Retinal pigment epithelial cell (primary cell): ENCODE measurements around the gene MIPOL1.

Experiments
- DNase-seq: peaks from one replicate; pipeline ENCODE4 v3.0.0-alpha.2; 2010; ENCODE audit warnings: low read depth
- H3K4me3 ChIP-seq: 2 replicates; pipeline ENCODE4 v1.5.1; 2011; ENCODE audit warnings: mild to moderate bottlenecking, low read length, control low read depth, moderate library complexity
- TF ChIP-seq, protein P1 (sequence below): conservative IDR thresholded peaks from 2 replicates; pipeline ENCODE4 v1.5.1; 2011; ENCODE audit warnings: low read depth, low read length, control low read depth, inconsistent platforms

MIPOL1 gene

DNA sequence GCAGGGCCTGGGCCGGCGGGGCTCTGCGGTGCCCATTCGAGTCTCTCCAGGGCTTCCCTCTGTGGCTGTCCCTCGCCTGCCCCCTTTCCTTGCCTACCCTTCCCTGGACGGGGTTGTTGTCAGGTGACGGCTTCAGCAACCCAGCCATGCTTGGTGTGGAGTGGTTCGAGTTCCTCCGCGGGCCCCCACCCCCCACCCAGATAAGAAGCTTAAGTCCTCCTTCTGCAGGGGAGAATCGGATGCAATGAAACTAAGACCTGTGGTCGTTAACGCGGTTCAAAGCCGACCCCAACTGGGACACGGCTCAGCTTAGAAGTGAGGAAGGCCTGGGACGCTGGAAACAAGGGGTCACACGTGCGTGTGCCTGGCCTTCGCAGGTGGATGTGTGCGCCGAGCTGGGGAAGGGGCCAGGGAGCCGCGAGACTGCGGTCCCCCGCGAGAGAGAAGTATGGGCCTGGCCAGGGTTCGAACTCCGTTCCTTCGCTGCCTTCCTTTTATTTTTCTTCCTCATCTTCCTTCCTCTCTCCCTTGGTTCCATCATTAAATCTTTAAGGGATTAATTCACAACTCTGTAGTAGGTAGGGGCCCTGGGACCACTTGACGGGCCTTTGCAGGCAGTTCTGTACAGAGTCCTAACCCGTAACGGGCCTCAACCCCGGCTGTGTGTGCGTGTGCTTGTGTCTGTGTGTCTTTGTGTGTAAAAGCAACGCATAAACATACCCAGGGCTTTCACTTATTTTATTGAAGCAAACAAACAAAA is 401.2 kb downstream of the MIPOL1 start:
- TF ChIP-seq, protein P1, sequence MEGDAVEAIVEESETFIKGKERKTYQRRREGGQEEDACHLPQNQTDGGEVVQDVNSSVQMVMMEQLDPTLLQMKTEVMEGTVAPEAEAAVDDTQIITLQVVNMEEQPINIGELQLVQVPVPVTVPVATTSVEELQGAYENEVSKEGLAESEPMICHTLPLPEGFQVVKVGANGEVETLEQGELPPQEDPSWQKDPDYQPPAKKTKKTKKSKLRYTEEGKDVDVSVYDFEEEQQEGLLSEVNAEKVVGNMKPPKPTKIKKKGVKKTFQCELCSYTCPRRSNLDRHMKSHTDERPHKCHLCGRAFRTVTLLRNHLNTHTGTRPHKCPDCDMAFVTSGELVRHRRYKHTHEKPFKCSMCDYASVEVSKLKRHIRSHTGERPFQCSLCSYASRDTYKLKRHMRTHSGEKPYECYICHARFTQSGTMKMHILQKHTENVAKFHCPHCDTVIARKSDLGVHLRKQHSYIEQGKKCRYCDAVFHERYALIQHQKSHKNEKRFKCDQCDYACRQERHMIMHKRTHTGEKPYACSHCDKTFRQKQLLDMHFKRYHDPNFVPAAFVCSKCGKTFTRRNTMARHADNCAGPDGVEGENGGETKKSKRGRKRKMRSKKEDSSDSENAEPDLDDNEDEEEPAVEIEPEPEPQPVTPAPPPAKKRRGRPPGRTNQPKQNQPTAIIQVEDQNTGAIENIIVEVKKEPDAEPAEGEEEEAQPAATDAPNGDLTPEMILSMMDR, result no peak
- no peak for DNase-seq
- H3K4me3 ChIP-seq, result no peak overlapping the region

DNA sequence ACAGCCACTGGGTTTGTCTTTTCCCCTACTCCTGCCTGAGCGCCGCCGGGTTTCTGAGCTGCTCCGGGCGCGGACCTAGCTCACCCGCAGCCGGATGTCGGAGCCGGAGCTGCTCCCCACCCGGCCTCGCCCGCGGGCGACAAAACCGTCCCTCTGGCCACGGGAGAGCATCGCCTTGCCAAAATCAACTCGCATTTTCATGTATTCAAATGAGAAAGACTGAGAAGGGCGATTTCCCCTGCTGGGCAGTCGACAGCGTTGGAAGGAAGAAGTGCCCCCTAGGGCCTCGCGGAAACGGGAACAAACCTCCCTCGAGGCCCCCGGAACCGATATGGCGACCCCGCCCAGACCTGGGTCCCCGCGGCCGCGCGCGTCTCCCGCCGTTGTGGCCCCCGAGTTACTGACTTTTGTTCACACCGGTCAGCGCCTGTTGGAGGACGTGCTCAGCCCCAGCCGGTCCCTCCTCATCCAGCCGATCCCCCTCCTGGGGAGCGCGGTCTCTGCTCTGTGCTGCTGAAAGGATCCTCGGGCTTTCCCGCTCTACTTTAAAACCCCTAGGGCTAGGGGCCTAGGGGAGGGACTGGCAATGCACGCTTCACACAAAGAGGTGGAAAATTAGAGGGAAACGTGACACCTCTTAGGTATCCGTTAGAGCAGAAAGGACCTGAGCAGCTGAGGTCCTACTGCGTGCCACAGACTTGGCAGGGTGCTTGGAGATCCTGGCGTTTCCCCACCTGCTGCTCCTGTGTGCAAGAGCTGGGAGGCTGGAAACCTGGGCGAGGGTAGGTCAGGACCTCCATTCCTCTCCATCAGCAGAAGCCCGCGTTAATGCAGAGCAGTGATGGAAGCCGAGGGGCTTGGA is 402.0 kb downstream of the MIPOL1 start:
- no peak overlapping the region for H3K4me3 ChIP-seq
- TF ChIP-seq, protein P1, result no peak
- DNase-seq, result no peak

DNA sequence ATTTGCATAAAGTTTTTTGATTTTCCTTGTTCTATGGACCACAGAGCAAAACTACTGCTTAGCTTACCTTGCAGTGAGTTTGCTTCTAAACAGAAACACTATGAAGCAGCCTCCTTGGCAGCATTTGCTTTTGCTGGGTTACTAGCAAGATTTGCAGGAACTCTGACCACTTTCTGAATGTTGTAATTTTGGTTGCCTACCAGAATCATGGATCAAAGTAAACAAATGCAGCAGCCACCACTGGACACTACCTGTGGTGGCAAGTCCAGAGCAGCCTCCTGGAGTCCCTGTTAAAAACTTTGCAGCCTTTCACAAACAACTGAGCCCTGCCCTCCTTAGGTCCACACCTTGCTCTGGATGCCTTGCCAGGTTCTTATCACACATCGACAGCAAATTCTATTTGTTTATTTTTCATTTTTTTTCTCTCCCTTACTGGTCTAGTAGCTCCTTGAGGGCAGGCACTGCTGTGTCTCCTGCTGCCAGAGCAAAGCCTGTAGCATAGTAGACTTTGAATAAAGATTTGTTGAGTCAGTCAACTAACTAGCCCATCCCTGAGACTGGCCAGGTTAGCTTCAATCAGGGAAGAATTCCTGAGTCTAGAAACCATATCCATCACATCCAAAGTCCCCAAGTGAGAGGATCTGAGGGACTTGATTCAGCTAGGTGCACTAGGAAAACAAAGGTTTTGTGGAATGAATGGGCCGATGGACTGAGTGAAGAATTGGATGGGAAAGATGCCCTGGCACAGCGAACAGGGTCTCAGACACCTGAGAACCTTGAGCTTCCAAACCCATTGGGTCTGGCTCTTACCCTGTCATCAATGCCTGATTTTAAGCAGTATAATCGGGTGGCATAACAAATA is 403.4 kb downstream of the MIPOL1 start:
- no peak for DNase-seq
- TF ChIP-seq, protein P1, result no peak

DNA sequence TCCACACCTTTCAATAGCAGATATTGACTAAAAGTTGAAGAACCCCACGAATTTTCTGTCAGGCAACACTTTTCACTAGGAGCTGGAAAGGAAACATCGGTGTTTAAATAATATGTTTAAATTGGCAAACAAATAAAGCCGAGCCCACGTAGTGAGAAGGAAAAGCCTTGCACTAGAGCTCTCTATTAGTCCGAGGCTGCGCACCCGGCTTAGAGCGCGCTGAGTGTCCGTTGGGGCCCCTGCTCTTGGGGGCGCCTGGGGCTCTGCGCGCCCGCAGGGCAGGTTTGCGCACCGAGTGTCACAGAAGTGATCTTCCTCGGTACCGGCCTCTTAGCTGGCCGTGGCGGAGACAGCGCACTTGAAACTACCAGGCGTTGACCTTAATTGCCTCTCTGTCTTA is 404.1 kb downstream of the MIPOL1 start:
- H3K4me3 ChIP-seq, result no peak overlapping the region
- TF ChIP-seq, protein P1, result no peak
- DNase-seq, result no peak

More for the DNA sequence above, 403.4 kb downstream of the MIPOL1 start:
- no peak overlapping the region for H3K4me3 ChIP-seq
